ENCODE data around the gene CLIP1.
A peak's percentile ranks its signal among the peaks of the same experiment; 100 is the strongest.
"Not testable (repeated sequence)": the region's sequence is repeated elsewhere in the genome, so short reads cannot be mapped to it uniquely, and the experiment has no call there.

Gene CLIP1

GRCh38 chr12:122435186-122435585 lies 12.7 kb upstream of the CLIP1 start:
- no peak for DNase-seq (ENCODE audit: low read depth)

- DNase-seq (ENCODE audit: low read depth) = not testable (repeated sequence)
These were observed 6.6 kb upstream of the CLIP1 start for GRCh38 chr12:122429043-122429442.

GRCh38 chr12:122427403-122427802 lies 4.9 kb upstream of the CLIP1 start:
- no peak for DNase-seq (ENCODE audit: low read depth)

- no peak for DNase-seq (ENCODE audit: low read depth)
These were observed 1.0 kb upstream of the CLIP1 start for GRCh38 chr12:122423258-122424165.

- DNase-seq (ENCODE audit: low read depth) = peak; percentile 54
These were observed 325 bp upstream of the CLIP1 start for GRCh38 chr12:122422730-122423257.

- no peak for DNase-seq (ENCODE audit: low read depth)
These were observed 1.2 kb downstream of the CLIP1 start for GRCh38 chr12:122421187-122421820.

- no peak for DNase-seq (ENCODE audit: low read depth)
These were observed 1.9 kb downstream of the CLIP1 start for GRCh38 chr12:122420471-122421162.

- not testable (repeated sequence) for DNase-seq (ENCODE audit: low read depth)
These were observed 3.4 kb downstream of the CLIP1 start for GRCh38 chr12:122419094-122419493.

GRCh38 chr12:122415665-122416064 lies 6.8 kb downstream of the CLIP1 start:
- not testable (repeated sequence) for DNase-seq (ENCODE audit: low read depth)

- no peak for DNase-seq (ENCODE audit: low read depth)
These were observed 8.7 kb downstream of the CLIP1 start for GRCh38 chr12:122413516-122414404.

- DNase-seq (ENCODE audit: low read depth) = no peak
These were observed 9.5 kb downstream of the CLIP1 start for GRCh38 chr12:122412851-122413433.

- DNase-seq (ENCODE audit: low read depth) = no peak
These were observed 10.9 kb downstream of the CLIP1 start for GRCh38 chr12:122411537-122411936.

- DNase-seq (ENCODE audit: low read depth) = no peak
These were observed 15.3 kb downstream of the CLIP1 start for GRCh38 chr12:122407208-122407607.

GRCh38 chr12:122406701-122407164 lies 15.7 kb downstream of the CLIP1 start:
- DNase-seq (ENCODE audit: low read depth) = peak; percentile 47

GRCh38 chr12:122403831-122404230 lies 18.6 kb downstream of the CLIP1 start:
- no peak for DNase-seq (ENCODE audit: low read depth)

- no peak for DNase-seq (ENCODE audit: low read depth)
These were observed 19.2 kb downstream of the CLIP1 start for GRCh38 chr12:122403115-122403770.

GRCh38 chr12:122402264-122402663 lies 20.2 kb downstream of the CLIP1 start:
- DNase-seq (ENCODE audit: low read depth) = no peak

GRCh38 chr12:122399592-122400373 lies 22.7 kb downstream of the CLIP1 start:
- peak; percentile 82 for DNase-seq (ENCODE audit: low read depth)

GRCh38 chr12:122399254-122399591 lies 23.2 kb downstream of the CLIP1 start:
- no peak for DNase-seq (ENCODE audit: low read depth)

GRCh38 chr12:122397981-122398380 lies 24.5 kb downstream of the CLIP1 start:
- DNase-seq (ENCODE audit: low read depth) = not testable (repeated sequence)

Measured in stromal cell of bone marrow (primary cell).